Activated naive CD4-positive, alpha-beta T cell treated with anti-CD3 and anti-CD28 coated beads for 36 hours (primary cell): ENCODE data around the gene TRPV2. TPM values are rescaled to one million over a fixed set of nuclear protein-coding genes. Genes with fewer than 3 reads are reported as not detected.
"Not testable (repeated sequence)": the region's sequence is repeated elsewhere in the genome, so short reads cannot be mapped to it uniquely, and the experiment has no call there.

Experiments
- CTCF ChIA-PET: fragments of 350-600 bp; sonication (Branson Sonifier 250); formaldehyde crosslinking; loops from one replicate; lab custom pipeline; 2021; ENCODE audit warnings: antibody characterized with exemption; lab: Charles Lee
- DNase-seq: peaks from one replicate; pipeline ENCODE4 v3.0.0-alpha.2; 2020
- H3K27ac Mint-ChIP-seq: one replicate; pipeline ENCODE4 v1.8.0; 2021; ENCODE audit warnings: mild to moderate bottlenecking, mixed read lengths
- H3K27me3 Mint-ChIP-seq: one replicate; pipeline ENCODE4 v1.8.0; 2021; ENCODE audit warnings: low read depth, mixed read lengths
- H3K36me3 Mint-ChIP-seq: one replicate; pipeline ENCODE4 v1.8.0; 2021; ENCODE audit warnings: low read depth, mixed read lengths
- H3K4me1 Mint-ChIP-seq: one replicate; pipeline ENCODE4 v1.8.0; 2021; ENCODE audit warnings: low read depth, mixed read lengths
- H3K4me3 Mint-ChIP-seq: one replicate; pipeline ENCODE4 v1.8.0; 2021; ENCODE audit warnings: mild to moderate bottlenecking, moderate library complexity, mixed read lengths
- H3K9me3 Mint-ChIP-seq: one replicate; pipeline ENCODE4 v1.8.0; 2021; ENCODE audit warnings: mixed read lengths
- intact Hi-C: fragments of 100-400 bp; cut with micrococcal nuclease; formaldehyde crosslinking; loops from one replicate; pipeline ENCODE4 v1.15.1; 2023
- total RNA-seq, 2 experiments: library from RNA; stranded (reverse); gene quantifications; one replicate each; pipeline ENCODE4 v1.2.3, GENCODE V29; 2021

The TRPV2 gene
- total RNA-seq, 2 experiments from 2014 or later = 23.7 to 24.8 TPM

DNA sequence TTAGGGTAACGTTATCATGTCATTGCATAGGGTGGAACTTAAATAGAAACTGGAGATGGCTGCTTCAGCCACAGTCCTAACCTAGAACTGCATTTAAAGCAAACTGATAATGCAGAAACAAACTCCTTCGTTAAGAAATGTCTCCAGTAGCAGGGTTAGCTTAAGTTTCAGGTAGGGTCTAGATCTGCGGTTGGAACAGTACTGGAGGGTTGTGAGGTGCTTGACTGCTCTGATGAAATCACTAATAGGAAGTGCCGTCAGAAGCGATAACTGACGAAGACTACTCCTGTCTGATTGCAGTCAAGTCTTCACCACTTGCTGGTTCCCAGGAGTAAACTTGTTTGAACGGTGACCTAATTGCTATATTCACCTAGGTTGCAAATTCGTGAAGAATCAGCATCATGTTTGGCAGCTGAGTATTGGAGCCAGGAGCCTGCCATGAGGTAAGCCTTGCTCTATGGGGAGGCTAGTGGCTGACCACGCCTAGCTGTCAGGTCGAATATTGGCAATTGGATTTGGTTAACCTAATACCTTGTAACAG, 24.5 kb downstream of the TRPV2 start:
- Mint-ChIP-seq H3K4me3 (peak overlapping the region; percentile 99), H3K4me1 (peaks cover 50% of the 10 kb centered on the region), H3K9me3 (no peaks in the 10 kb centered on the region), H3K27me3 (no peaks in the 10 kb centered on the region), H3K36me3 (peaks cover 58% of the 10 kb centered on the region), H3K27ac (peak overlapping the region; percentile 99)
- DNase-seq = peak; percentile 39
- intact Hi-C loops = loop anchor here (1.0 to 5.0 kb wide), 5 partner anchors 78 to 412 kb away; partner anchors contain the start of gene ZNF624
- CTCF ChIA-PET = interaction anchor here (2.3 to 2.9 kb wide), 3 partner anchors 11 to 76 kb away, joined by 12 to 17 read pairs (median 17); no protein-coding TSS in a partner anchor

GRCh38 chr17:16440354-16440753, 25.0 kb downstream of the TRPV2 start:
- CTCF ChIA-PET = interaction anchor here (0.7 to 2.6 kb wide), 5 partner anchors 12 to 77 kb away, joined by 3 to 17 read pairs (median 4); no protein-coding TSS in a partner anchor

DNA sequence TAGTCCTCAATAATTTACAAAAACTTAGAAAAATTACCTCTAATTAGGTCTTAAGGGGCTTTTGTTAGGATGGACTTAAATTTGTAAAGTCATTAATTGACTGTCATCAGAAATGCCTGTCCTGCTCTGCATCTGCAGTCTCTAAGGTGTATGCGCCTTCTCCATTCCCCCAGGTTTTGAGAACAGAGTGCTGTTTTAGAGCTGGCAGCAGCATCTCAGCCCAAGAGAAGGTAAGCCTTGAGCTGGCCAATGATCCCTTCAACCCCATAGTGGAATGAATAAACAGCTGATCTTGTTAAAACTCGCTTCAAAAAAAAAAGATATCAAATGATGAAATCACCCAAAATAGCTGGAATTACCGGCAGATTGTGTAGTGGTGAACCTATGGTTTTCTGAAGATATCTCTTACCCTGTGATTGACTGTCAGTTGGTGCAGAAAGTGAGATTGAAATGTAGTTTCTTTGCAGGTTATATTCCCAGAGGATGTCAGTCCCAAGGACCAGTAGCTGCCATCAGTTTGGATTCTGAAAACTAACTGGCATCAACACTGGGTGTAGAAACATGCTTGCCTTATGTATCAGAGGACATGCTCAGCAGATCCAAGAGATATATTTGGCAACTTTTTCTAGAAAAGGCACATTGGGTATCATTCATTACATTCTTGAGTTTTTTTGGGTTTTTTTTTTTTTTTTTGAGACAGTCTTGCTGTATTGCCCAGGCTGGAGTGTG, 25.7 kb downstream of the TRPV2 start:
- peaks cover 62% of the 10 kb centered on the region for H3K36me3 Mint-ChIP-seq
- no peak for DNase-seq
- peak overlapping the region; percentile 72 for H3K27ac Mint-ChIP-seq
- CTCF ChIA-PET = interaction anchor here (0.7 to 2.6 kb wide), 10 partner anchors 12 to 88 kb away, joined by 3 to 17 read pairs (median 4); partner anchors contain the start of gene CENPV
- H3K9me3 Mint-ChIP-seq = no peaks in the 10 kb centered on the region
- no peaks in the 10 kb centered on the region for H3K27me3 Mint-ChIP-seq
- H3K4me3 Mint-ChIP-seq = peak overlapping the region; percentile 99
- peaks cover 51% of the 10 kb centered on the region for H3K4me1 Mint-ChIP-seq
- intact Hi-C loops = no loop called here

More at GRCh38 chr17:16440354-16440753, 25.0 kb downstream of the TRPV2 start:
- H3K27me3 Mint-ChIP-seq, intact Hi-C loops, H3K9me3 Mint-ChIP-seq, DNase-seq: not testable (repeated sequence)
- peaks cover 58% of the 10 kb centered on the region for H3K36me3 Mint-ChIP-seq
- H3K4me3 Mint-ChIP-seq = peak overlapping the region; percentile 99
- peak overlapping the region; percentile 99 for H3K27ac Mint-ChIP-seq
- H3K4me1 Mint-ChIP-seq = peaks cover 50% of the 10 kb centered on the region

DNA sequence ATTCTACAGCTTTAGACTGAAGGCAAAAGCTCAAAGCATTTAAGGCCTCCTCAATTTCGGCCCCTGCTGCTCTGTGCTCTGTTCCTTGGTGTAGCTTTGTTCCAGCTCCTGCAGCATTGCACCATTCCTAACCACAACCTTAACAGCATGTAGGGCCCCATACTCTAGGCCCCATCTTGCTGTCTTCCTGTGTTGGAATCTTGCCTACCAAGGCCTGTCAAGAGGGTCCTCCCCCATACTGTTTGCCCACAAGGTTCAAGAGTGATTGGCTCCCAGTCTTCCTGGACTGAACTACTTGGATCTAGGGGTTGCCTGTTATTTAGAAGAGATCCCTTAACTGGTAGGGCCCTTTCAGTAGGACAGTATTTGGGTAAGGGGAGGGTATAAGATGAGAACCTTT, 26.8 kb downstream of the TRPV2 start:
- Mint-ChIP-seq H3K36me3 (peaks cover 71% of the 10 kb centered on the region), H3K4me1 (peaks cover 56% of the 10 kb centered on the region), H3K27me3 (no peaks in the 10 kb centered on the region), H3K27ac (peak overlapping the region; percentile 72), H3K9me3 (no peaks in the 10 kb centered on the region), H3K4me3 (peak overlapping the region; percentile 99)
- intact Hi-C loops = no loop called here
- no peak for DNase-seq
- CTCF ChIA-PET = interaction anchor here (1.0 to 2.7 kb wide), 7 partner anchors 11 to 89 kb away, joined by 3 to 17 read pairs (median 6); partner anchors contain the start of gene CENPV

GRCh38 chr17:16442594-16443510, 27.5 kb downstream of the TRPV2 start:
- Mint-ChIP-seq H3K9me3 (no peaks in the 10 kb centered on the region), H3K27me3 (no peaks in the 10 kb centered on the region), H3K4me3 (peak overlapping the region; percentile 99), H3K4me1 (peaks cover 55% of the 10 kb centered on the region), H3K27ac (peak overlapping the region; percentile 72), H3K36me3 (peaks cover 76% of the 10 kb centered on the region)
- intact Hi-C loops = no loop called here
- DNase-seq = no peak
- CTCF ChIA-PET = interaction anchor here (0.5 to 2.7 kb wide), 5 partner anchors 10 to 80 kb away, joined by 3 to 11 read pairs (median 4); no protein-coding TSS in a partner anchor

- no peak overlapping the region for H3K4me3 Mint-ChIP-seq
- intact Hi-C loops = no loop called here
These were observed 28.3 kb downstream of the TRPV2 start for GRCh38 chr17:16443511-16444257.

DNA sequence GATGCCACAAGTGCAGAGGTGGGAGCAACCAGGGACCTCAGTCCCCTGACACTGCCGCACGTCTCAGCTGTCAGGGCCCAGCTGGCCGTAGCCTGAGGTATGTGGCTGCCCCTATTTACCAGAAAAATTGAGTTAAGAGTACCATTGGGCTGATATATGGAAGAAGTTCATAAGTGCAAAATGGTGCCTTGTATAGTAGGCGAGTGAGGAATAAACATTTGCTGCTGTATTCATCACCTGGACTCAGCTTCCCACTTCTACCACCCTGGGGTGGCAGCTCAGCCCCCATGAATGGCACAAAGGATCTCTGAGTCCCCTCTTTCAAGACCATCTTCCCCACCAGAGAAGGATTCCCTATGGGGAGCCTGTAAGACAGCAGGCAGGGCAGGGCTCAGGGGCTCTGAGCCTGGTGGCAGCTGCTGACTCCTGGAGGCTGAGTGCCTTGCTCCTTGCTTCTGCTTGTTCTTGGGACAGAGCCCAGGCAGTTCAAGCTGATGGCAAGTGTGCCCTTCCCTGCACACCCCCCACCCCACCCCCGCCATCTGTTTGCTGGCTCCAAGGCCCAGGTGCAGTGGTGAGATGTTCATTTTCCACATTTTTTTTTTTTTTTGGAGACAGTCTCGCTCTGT, 29.0 kb downstream of the TRPV2 start:
- Mint-ChIP-seq H3K4me1 (peaks cover 65% of the 10 kb centered on the region), H3K27ac (peak overlapping the region; percentile 46), H3K4me3 (no peak overlapping the region), H3K27me3 (no peaks in the 10 kb centered on the region), H3K9me3 (no peaks in the 10 kb centered on the region), H3K36me3 (peaks cover 82% of the 10 kb centered on the region)
- CTCF ChIA-PET = interaction anchor here (0.7 to 2.7 kb wide), 3 partner anchors 9 to 80 kb away, joined by 3 to 11 read pairs (median 4); no protein-coding TSS in a partner anchor
- DNase-seq = no peak
- intact Hi-C loops = no loop called here

More at GRCh38 chr17:16443511-16444257, 28.3 kb downstream of the TRPV2 start:
- Mint-ChIP-seq H3K27me3 (no peaks in the 10 kb centered on the region), H3K27ac (no peak overlapping the region), H3K36me3 (peaks cover 84% of the 10 kb centered on the region), H3K9me3 (no peaks in the 10 kb centered on the region), H3K4me1 (peaks cover 58% of the 10 kb centered on the region)
- CTCF ChIA-PET = interaction anchor here (1.4 to 2.7 kb wide), 4 partner anchors 9 to 80 kb away, joined by 3 to 11 read pairs (median 4); no protein-coding TSS in a partner anchor
- DNase-seq = no peak

- intact Hi-C loops = no loop called here
- Mint-ChIP-seq H3K27ac (peak overlapping the region; percentile 73), H3K36me3 (peaks cover 73% of the 10 kb centered on the region), H3K4me3 (no peak overlapping the region), H3K4me1 (peaks cover 53% of the 10 kb centered on the region), H3K27me3 (no peaks in the 10 kb centered on the region), H3K9me3 (no peaks in the 10 kb centered on the region)
- CTCF ChIA-PET = interaction anchor here (0.6 to 0.9 kb wide), 2 partner anchors 75 to 83 kb away, joined by 3 to 4 read pairs; no protein-coding TSS in a partner anchor
- no peak for DNase-seq
These were observed 31.1 kb downstream of the TRPV2 start for GRCh38 chr17:16446338-16446983.

DNA sequence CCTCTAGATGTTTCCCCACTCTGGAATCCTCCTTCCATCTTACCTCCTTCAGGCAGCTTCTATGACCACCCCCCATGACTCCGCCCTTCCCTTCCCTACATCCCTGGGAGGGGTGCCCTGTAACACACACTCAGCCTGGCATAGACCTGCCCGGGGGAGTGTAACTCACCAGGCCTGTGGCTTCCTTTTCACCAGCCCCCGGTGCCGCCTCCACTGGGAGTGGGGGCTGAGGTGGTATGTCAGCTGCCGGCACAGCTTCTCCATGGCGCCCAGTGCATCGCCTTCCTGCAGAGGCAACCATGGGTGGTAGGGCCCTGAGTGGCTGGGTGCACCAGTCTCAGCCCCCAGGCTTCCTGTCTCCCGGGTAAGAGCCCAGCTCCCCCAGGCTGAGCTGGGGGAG, 32.3 kb downstream of the TRPV2 start:
- H3K4me1 Mint-ChIP-seq = peaks cover 41% of the 10 kb centered on the region
- no peaks in the 10 kb centered on the region for H3K27me3 Mint-ChIP-seq
- peak overlapping the region; percentile 50 for H3K27ac Mint-ChIP-seq
- intact Hi-C loops = no loop called here
- DNase-seq = no peak
- CTCF ChIA-PET = interaction anchor here (0.7 kb wide), 1 partner anchor 15 kb away, joined by 3 read pairs; no protein-coding TSS in a partner anchor
- no peaks in the 10 kb centered on the region for H3K9me3 Mint-ChIP-seq
- no peak overlapping the region for H3K4me3 Mint-ChIP-seq
- peaks cover 61% of the 10 kb centered on the region for H3K36me3 Mint-ChIP-seq

GRCh38 chr17:16448490-16448889, 33.1 kb downstream of the TRPV2 start:
- no peak overlapping the region for H3K4me3 Mint-ChIP-seq
- CTCF ChIA-PET = interaction anchor here (0.7 kb wide), 1 partner anchor 16 kb away, joined by 3 read pairs; no protein-coding TSS in a partner anchor
- no peak overlapping the region for H3K27ac Mint-ChIP-seq
- H3K4me1 Mint-ChIP-seq = peaks cover 41% of the 10 kb centered on the region
- no peaks in the 10 kb centered on the region for H3K9me3 Mint-ChIP-seq
- DNase-seq = no peak
- intact Hi-C loops = no loop called here
- H3K27me3 Mint-ChIP-seq = no peaks in the 10 kb centered on the region
- H3K36me3 Mint-ChIP-seq = peaks cover 56% of the 10 kb centered on the region
